NCI-H774 (cell line): ENCODE data around the gene CPTP.
"Not testable (repeated sequence)": the region's sequence is repeated elsewhere in the genome, so short reads cannot be mapped to it uniquely, and the experiment has no call there.

Experiments
- DNase-seq: peaks from one replicate; lab custom pipeline; 2025; lab: John Stamatoyannopoulos, UW

Gene CPTP

DNA sequence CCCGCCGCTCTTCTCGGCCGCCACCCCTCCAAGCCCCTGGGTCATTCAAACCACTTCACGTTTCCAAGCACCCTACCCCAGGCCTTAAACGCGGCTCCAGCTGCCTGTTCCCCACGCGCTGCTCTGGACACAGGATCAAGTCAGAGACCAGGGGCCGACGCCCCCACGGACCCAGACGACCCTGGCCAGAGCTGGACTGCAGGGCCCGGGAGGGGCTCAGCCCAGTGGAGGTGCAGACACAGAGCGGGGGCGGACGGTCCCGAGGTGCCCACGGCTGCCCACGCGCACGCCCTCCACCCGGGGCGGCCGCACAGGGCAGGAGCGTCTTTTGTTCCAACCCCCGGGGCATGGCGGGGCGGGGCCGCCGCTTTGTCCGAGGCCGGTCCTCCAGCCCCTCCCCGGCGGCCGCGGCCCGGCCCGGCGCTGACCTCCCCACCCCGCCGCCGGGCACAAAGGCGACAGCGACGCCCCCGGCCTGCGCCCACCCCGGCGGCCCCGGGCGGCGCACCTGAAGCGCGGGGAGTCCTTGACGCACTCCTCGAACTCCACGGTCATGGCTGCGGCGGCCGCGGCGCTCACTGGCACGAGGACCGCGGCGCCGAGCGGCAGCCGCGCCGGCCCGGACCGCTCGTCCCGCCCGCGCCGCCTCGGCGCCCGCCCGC, 17.2 kb upstream of the CPTP start:
- DNase-seq = no peak

DNA sequence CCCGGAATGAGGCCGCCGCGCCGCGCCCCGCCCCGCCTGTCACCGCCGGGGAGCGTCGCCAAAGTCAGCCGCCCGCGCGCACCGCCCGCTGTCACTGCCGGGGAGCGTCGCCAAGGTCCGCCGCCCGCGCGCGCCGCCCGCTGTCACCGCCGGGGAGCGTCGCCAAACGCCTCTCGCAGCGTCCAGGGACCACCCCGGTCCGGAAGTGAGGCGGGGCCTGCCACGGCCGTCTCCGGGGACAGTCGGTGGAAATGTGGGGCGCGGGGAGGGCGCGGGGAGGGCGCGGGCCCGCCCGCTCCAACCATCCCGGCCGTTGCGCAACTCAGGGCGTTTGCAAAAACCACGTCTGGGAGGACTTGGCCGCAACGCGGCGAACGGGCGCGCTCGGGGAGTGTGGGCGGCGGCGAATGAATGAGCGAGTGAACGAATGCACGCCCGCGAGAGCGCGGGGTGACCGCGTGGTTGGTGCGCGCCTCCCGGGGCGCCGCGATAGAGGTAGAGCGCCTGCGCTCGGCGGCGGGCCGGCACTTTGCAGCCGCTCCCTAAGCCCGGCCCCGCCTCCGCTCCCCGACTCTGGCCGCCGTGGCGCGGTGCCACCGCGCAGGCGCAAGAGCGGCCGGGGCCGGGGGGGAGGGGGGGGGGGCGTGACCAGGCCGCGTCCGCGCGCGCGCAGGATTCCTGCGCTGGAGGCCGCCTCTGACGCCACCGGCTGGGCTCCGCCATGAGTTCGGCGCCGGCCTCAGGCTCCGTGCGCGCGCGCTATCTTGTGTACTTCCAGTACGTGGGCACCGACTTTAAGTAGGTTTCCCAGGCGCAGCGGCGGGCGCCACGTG, 16.5 kb upstream of the CPTP start, which contains the start of the genes ACAP3 and PUSL1:
Gene ACAP3 (minus strand): TSS at position 8 of the 833 bp plus-strand sequence. CDS start 115 bp downstream, outside the sequence.
Gene PUSL1 (plus strand): TSS at position 675 of the 833 bp plus-strand sequence. CDS start 47 bp downstream, at position 722.
- peak; percentile 66 for DNase-seq

DNA sequence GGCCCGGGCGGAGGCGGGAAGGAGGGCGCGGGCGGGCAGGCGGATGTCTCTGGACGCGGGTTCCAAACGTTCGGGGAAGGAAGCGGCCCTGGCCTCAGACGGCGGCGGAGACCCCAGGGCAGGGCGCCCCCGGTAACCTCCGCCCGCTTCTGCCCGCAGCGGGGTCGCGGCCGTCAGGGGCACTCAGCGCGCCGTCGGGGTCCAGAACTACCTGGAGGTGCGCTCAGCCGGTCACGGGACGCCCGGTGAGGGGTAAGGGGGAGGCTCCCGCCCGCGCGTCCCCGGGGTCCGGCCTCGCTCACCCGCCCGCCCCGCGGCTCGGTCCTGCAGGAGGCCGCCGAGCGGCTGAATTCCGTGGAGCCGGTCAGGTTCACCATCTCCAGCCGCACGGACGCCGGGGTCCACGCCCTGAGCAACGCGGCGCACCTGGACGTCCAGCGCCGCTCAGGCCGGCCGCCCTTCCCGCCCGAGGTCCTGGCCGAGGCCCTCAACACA, 15.8 kb upstream of the CPTP start:
- no peak for DNase-seq

DNA sequence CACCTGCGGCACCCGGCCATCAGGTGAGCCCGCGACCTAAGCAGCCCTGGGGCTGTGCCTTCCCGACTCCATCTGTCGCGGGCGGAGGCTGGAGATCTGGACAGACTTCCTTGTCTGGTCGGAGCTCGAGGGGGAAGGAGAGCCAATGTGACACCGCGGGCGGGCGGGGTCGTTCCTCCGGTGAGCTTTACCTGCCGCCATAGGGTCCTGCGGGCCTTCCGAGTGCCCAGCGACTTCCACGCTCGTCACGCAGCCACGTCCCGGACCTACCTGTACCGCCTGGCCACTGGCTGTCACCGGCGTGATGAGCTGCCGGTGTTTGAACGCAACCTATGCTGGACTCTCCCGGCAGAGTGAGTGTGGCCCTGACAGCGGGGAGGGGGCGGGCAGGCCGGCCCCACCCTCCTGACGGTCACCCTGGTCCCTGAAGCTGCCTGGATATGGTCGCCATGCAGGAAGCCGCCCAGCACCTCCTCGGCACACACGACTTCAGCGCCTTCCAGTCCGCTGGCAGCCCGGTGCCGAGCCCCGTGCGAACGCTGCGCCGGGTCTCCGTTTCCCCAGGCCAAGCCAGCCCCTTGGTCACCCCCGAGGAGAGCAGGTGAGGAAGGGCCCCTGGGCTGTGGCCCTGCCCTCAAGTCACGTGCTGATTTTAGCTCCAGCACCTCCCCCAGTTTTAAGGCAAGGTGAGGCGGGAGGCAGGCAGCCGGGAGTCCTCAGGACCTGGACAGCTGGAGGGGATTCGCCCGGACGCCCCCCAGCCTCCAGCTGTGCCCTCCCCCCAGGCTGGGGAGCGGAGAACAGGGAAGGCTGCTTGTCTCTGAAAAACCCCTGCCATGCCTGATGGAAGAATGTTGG, 15.1 kb upstream of the CPTP start:
- DNase-seq = no peak

DNA sequence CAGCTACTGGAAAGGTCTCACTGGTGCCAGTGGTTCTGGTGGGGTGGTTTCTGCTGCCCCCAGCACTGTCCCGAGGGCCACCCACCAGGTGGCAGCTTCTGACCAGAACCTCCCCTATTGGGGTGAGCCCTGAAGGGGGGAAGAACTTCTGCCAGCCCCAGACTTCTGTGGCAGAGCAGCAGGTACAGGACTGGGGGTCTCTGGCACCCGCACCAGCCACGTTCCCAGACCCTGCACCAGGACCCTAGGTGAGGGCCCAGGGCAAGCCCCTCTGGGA, 14.6 kb upstream of the CPTP start:
- no peak for DNase-seq

DNA sequence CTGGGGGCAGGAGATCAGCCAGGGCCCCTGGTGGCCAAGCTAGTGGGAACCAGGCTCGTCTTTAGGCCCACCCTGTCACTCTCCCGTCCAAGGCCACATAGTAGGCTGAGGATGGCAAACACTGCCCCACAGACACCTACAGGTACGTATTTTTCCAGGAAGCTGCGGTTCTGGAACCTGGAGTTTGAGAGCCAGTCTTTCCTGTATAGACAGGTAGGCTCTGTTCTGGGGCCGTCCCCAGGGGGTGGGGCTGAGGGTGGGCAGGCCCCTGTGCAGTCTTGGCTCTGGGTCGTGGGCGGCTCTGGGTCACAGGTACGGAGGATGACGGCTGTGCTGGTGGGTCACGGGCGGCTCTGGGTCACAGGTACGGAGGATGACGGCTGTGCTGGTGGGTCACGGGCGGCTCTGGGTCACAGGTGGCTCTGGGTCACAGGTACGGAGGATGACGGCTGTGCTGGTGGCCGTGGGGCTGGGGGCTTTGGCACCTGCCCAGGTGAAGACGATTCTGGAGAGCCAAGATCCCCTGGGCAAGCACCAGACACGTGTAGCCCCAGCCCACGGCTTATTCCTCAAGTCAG, 14.0 kb upstream of the CPTP start:
- DNase-seq = no peak

DNA sequence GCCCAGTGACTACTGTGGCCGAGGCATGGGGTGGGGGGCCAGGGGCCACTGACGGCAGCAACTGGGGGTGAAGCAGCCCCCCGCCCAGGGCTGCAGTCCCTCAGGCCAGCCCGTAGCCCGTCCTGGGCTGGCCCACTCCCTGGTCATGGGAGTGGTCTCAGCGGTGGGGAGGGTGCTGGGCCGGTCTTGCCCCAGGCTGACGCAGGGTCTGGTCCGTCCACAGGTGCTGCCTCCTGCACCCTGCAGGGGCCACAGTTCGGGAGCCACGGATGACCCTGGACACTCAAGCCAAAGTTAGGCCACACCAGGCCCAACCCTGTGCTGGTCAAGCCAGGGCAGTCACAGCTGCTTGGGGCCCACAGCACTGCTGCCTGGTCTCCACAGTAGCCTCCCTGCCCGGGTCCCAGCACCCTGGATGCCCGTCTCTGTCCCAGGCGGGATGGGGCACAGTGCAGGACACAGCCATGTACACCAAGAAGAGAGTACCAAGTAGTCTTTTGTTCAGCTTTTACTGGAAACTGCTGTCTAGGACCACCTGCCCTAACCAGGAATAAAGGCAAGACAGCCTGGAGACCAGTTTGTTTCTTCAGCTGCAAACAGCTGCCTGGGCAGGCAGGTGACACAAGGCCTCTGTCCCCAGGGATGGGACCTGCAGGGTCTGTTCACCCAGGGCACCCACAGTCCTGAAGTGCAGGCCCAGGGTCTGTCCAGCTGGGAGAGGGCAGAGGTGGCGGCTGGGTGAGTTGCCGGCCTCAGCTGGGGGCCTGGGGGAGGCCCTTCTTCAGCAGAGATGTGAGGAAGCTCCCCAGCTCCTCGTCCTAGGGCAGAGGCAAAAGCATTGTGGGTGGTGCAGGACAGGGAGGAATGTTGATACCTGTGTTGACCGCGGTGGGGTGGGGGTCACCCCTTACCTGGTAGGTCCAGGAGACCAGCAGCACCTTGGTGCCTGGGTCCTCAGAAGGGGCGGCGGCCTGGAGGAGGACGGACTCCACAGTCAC, 13.2 kb upstream of the CPTP start:
- DNase-seq = no peak

DNA sequence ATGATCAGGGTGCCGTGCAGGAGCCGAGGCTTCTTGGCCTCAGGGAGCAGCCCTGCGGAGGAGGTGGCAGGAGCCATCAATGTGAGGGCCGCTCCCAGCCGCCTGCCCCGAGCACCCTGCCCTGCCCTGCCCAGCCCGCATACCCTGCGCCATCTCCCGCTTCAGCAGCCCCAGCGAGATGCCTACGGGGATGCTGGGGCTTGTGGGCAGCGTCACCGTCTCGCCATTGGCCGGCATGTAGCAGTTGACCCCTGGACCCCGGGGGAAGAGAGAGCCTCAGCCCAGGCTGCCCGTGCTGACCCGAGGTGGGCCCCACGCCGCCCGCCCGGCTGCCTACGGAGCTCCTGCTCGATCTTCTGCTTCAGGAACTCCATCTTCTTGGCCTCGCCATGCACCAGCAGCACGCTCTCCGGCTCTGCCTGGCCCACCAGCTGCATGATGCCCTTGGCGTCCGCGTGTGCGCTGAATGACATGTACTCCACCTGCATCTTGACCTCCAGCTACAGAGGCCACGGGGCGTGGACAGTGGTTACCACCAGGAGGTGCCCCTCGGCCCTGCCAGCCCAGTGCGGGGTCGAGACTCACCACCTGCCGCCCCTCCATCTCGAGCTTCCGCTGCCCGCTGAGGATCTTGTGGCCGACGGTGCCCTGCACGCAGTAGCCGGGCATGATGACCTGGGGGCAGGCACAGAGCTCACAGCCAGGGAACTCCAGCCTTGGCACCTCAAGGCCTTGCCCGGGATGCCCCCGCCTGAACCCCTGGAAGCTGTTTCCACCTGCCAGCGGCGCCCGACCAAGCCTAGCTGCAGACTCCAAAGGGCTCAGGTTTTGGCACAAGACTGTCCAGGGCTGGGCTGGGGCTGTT, 11.9 kb upstream of the CPTP start:
- DNase-seq = no peak

DNA sequence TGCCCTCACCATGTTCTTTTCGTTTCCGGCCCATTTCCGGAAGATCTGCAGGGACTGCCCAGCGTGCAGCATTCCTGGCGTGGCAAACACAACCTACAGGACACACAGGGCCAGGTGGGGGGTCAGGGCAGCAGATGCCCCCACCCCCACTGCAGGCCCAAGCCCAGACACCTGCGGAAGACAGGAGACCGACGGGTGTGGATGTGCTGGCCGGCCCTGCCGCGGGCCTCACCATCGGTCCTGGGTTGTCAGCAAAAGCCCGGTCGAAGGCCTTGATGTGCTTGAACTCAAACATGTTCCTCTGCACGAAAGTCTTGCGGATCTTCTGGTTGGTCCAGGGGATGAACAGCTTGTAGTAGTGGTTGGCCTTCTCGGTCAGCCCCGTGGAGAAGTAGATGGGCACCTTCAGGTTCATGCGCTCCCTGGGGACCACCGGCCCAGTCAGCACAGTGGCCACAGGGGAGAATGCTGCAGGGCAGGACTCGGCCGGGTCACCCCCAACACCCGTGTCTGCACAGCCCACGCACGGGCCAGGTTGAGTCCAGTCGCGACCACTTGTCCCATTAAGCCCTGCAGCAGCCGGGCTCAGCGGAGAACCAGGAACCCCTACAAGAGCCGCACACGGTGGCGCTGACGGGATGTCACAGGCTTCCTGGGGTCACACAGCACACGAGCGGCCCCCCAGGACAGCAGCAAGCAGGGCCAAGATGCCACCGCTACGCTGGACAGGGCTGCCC, 10.9 kb upstream of the CPTP start:
- no peak for DNase-seq

DNA sequence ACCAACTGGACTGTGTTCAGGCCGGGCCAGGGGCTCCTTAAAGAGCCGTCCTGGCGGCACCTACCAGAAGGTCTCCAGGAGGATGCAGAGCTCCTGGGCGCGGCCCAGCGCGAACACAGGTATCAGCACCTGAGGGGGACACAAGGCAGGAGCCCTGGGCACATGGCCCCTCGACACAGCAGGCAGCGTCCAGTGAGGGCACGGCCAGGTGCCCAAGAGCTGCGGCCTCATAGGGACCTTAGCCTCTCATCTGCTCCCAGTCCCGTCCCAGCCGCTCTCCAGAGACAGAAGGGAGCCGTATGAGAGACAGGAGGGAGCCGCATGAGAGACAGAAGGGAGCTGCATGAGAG, 10.4 kb upstream of the CPTP start:
- DNase-seq = no peak

DNA sequence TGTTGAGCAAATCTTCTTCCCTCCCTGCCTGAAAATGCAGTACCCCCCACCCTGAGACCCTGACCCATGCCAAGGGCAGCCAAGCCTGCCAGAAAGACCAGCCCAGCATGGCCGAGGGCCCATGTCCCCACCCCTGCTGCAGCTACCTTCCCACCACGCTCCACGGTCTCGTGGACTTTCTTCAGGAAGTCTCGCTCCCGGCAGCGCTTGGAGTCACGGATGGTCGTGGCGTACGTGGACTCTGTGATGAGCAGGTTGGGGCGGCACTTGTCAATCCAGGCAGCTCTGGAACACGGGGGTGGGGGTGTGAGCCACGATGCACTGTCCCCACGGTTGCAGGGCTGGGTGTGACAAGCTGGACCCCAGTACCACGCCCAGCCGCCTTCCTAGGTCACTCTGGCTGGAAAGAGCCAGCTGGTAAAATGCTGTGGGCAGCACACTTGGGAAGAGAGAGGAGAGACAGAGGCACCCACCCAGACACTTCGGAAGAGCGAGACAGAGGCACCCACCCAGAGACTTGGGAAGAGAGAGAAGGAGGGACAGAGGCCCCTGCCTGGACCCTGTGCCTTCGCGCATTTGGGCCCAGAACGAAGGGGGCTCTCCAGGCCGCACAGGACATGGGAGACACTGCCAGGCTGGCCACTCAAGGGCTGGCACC, 9.8 kb upstream of the CPTP start:
- DNase-seq = no peak

DNA sequence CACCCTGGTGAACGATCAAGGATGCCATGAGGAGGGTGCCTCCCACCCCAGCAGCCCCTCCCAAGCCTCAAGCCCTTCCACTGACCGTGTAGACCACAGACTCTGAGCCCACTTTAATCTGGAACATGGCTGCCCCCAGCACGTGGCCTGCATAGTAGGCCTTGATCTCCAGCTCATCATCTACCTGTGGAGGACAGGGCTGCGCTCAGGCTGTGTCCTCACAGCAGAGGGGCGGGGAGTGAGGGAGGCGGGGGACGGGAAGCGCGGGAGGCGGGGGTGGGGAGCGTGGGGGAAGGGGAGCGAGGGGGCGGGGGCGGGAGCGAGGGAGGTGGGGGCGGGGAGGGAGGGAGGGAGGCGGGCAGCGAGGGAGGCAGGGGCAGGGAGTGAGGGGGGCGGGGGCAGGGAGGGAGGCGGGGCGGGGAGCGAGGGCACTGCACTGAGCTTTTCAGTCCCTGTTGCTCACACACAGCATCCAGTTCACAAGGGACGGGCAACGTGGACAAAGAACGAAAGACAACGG, 9.1 kb upstream of the CPTP start:
- no peak for DNase-seq

DNA sequence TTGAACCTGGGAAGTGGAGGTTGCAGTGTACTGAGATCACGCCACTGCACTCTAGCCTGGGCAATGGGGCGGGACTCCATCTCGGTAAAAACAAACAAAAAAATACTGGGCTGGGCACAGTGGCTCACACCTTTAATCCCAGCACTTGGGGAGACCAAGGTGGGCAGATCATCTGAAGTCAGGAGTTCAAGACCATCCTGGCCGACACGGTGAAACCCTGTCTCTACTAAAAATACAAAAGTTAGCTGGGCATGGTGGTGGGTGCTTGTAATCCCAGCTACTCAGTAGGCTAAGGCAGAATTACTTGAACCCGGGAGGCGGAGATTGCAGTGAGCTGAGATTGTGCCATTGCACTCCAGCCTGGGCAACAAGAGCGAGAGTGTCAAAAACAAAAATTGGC, 8.4 kb upstream of the CPTP start:
- DNase-seq = not testable (repeated sequence)

DNA sequence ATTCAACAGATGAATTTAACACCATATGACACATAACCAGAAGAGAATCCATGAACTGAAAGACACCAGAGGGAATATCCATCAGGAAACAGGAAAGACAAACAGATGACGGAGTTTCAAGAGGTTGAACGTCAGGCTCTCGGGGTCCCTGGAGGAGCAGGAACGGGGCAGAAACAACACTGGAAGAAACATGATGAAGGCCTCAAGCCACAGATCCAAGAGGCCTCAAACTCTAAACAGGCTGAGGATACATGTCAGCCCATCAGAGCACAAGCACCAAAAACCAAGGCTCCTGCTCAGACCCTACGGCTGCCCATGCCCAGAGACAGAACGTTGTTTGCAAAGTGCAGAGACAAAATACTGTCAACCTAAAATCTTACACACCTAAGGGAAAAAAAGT, 7.2 kb upstream of the CPTP start:
- DNase-seq = no peak

DNA sequence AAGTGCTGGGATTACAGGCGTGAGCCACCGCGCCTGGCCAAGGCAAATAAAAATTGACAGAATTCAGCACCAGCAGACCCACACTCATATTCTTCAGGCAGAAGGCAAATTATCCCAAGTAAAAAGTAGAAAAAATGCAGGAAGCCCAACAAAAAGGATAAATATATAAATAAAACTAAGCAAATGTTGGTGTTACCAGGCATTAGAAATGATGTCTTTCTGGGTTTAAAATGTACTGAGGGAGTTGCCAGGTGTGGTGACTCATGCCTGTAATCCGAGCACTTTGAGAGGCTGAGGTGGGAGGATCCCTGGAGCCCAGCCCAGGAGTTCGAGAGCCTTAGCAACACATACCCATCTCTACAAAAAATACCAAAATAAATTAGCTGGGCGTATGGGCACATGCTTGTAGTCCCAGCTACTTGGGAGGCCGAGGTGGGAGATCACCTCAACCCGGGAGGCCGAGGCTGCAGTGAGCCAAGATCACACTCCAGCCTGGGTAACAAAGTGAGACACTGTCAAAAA, 6.4 kb upstream of the CPTP start:
- no peak for DNase-seq

DNA sequence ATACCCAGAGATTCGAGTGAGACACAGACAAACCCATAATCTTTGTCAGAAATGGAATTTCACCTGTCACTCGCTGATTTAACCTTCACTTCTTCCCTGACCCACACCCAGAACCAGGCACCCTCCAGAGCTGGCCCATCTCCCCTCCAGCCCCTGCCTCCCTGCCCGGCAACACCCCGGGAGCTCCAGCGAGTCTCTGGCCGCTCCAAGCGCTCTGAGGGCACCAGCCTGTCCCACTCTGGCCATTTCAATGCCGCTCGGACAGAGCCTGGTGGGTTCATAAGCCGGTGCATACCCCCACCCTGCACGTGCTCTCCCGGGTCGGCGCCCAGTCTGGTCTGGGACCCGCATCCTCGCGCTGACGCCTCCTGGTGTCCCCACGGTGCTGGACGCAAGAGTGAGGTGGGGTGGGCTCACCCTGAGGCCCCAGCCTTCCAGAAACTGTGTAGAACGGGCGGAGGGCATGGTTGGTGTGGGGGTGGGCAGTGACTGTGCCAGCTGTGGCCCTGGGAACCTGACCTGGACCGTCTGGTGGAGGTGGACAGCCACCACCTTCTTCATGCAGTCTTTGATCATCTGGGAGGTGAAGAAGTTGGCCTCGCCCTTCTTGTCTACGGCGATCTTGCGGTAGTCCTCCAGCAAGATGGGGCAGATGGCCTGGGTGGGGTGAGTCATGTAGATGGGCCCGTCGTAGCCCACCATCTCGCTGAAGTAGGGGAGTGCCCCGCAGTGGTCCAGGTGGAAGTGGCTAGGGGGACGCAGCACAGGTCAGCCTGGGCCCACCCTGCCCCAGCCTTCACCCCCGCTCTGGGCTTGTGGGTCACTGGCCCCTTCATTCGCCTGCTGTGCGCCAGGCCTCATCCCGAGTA, 5.6 kb upstream of the CPTP start:
- no peak for DNase-seq

DNA sequence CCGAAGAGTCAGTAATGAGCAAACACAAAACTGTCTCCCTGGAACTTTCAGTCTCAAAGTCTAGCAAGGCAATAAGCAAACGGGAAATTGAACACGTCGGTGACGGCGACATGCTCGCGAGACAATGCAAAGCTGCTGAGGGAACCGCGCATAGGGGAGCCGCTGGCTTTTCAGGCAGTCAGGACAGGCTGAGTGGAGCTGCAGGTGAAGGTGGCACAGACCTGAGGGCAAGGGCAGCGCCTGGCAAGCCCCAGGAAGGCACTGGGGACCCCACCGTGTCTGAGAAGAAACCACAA, 5.0 kb upstream of the CPTP start:
- no peak for DNase-seq
